ENCODE results near the gene MB. TPM values are rescaled to one million over a fixed set of nuclear protein-coding genes. Genes with fewer than 3 reads are reported as not detected.

Gene MB
- total RNA-seq, 1 experiment from 2014 or later = 0.30 TPM

DNA sequence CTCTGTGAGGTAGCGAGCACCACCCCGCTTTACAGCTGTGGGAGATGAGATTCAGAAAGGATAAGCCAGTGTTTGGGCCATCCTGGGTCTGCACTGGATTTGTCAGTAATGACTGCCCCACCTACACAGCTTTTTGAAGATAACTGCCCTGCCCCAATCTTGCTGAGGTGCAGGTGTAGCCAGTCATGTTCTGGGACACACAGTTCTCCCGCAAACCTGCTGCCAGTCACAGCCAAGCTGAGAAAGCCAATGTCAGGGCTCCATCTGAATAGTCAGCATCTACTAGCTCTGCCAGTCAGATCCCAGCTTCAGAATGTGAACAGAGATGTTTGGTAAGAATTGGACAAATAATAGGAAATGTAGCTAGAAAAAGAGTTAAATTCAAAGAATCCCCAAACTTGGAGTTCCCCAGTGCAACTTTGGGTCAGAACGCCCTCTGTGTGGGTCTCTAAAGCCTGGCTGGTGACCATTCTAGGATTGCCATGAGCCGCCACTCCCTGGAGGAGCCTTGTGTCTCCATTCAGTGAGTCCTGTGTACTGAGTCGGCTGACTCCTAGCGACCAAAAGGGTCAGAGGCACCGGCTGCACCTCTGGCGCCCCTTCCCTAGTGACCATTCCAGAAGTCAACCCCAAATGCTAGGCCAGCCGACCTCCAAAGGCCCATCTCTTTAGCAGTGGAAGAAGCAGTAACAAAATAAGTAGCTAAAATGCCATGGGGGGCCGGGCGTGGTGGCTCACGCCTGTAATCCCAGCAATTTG lies 2.4 kb upstream of the MB start:
- no TSS peak for BruUV-seq (replicated peaks)

DNA sequence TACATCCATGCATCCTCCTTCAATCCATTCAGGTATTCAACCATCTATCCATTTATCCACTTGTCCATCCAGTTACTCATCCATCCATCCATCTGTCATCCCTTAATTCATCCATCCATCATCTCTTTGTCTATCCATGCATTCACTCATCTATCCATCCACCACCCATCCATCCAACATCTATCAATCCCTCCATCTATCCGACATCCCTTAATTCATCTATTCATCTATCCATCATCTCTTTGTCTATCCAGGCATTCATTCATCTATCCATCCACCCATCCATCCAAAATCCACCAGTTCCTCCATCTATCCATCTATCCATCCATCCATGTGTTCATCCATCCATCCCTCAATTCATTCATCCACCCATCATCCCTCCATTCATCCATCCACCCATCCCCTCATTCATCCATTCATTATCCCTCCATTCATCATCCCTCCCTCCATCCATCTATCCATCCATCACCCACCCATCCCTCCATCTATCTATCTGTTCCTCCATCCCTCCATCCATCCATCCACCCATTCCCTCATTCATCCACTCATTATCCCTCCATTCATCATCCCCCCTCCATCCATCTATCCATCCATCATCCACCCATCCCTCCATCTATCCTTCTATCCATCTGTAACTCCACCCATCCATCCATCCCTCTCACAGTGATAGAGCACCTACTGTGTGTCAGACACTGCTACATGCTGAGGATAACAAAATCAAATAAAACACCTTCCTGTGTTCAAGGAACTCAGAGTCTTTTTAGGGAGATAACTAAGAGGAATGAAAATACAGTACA lies 1.5 kb upstream of the MB start:
- POLR2A ChIA-PET (ENCODE audit: low non-redundant PET) = no interaction called here
- CTCF ChIA-PET = no interaction called here
- TF ChIP-seq, protein P1, sequence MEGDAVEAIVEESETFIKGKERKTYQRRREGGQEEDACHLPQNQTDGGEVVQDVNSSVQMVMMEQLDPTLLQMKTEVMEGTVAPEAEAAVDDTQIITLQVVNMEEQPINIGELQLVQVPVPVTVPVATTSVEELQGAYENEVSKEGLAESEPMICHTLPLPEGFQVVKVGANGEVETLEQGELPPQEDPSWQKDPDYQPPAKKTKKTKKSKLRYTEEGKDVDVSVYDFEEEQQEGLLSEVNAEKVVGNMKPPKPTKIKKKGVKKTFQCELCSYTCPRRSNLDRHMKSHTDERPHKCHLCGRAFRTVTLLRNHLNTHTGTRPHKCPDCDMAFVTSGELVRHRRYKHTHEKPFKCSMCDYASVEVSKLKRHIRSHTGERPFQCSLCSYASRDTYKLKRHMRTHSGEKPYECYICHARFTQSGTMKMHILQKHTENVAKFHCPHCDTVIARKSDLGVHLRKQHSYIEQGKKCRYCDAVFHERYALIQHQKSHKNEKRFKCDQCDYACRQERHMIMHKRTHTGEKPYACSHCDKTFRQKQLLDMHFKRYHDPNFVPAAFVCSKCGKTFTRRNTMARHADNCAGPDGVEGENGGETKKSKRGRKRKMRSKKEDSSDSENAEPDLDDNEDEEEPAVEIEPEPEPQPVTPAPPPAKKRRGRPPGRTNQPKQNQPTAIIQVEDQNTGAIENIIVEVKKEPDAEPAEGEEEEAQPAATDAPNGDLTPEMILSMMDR (conservative IDR thresholded peaks at IDR 0.05; ENCODE audit: low read depth, low read length) = no peak
- no peaks in the 10 kb centered on the region for H3K9me3 ChIP-seq (ENCODE audit: low read depth, low read length, poor library complexity, severe bottlenecking)
- no peaks in the 10 kb centered on the region for H3K36me3 ChIP-seq (ENCODE audit: insufficient read depth, low read length, poor library complexity, severe bottlenecking)
- H3K4me3 ChIP-seq (ENCODE audit: low read depth, low read length, poor library complexity, severe bottlenecking) = no peak overlapping the region
- no peak overlapping the region for H3K27ac ChIP-seq (ENCODE audit: low read depth, low read length, poor library complexity, severe bottlenecking)
- intact Hi-C loops (cut with micrococcal nuclease; ENCODE audit: unreplicated experiment) = no loop called here
- no peak for DNase-seq (ENCODE audit: low spot score)
- BruUV-seq (replicated peaks) = no TSS peak
- H3K27me3 ChIP-seq (replicated peaks; ENCODE audit: insufficient read depth, low read depth, low read length, poor library complexity) = no peaks in the 10 kb centered on the region
- peaks cover 22% of the 10 kb centered on the region for H3K4me1 ChIP-seq (ENCODE audit: insufficient read depth, low read length, poor library complexity, severe bottlenecking)

More for the DNA sequence above, 2.4 kb upstream of the MB start:
- ChIA-PET POLR2A (ENCODE audit: low non-redundant PET) (no interaction called here), CTCF (no interaction called here)
- Histone ChIP-seq H3K27ac (ENCODE audit: low read depth, low read length, poor library complexity, severe bottlenecking) (no peak overlapping the region), H3K4me3 (ENCODE audit: low read depth, low read length, poor library complexity, severe bottlenecking) (no peak overlapping the region), H3K27me3 (replicated peaks; ENCODE audit: insufficient read depth, low read depth, low read length, poor library complexity) (no peaks in the 10 kb centered on the region), H3K36me3 (ENCODE audit: insufficient read depth, low read length, poor library complexity, severe bottlenecking) (no peaks in the 10 kb centered on the region), H3K4me1 (ENCODE audit: insufficient read depth, low read length, poor library complexity, severe bottlenecking) (peaks cover 22% of the 10 kb centered on the region), H3K9me3 (ENCODE audit: low read depth, low read length, poor library complexity, severe bottlenecking) (no peaks in the 10 kb centered on the region)
- no peak for DNase-seq (ENCODE audit: low spot score)
- intact Hi-C loops (cut with micrococcal nuclease; ENCODE audit: unreplicated experiment) = no loop called here
- TF ChIP-seq EZH2 (IDR thresholded peaks at IDR 0.05; ENCODE audit: borderline replicate concordance, low read depth, low read length, poor library complexity, severe bottlenecking) = no peak
- TF ChIP-seq, protein P1 (conservative IDR thresholded peaks at IDR 0.05; ENCODE audit: low read depth, low read length) = no peak

DNA sequence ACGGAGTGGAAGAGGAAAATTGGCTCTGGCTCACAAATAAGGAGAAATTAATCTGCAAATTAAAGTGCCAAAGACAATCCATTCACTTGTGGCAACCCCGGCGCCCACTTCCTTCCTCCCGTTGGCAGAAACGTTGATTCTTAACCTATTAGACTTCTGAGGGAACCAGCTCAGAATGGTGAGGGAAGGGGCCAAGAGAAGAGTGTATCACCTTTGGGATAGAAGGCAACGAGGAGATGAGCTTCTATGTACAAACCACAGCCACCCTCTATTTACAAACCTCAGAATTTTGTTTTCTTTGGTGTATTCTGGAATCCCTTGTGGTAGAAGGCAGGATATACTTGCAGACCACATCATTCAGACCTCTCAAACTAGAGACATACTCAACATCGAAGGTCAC lies 1.1 kb downstream of the MB start:
- CTCF ChIA-PET = no interaction called here
- Histone ChIP-seq H3K27me3 (replicated peaks; ENCODE audit: insufficient read depth, low read depth, low read length, poor library complexity) (no peaks in the 10 kb centered on the region), H3K4me1 (ENCODE audit: insufficient read depth, low read length, poor library complexity, severe bottlenecking) (peaks cover 11% of the 10 kb centered on the region), H3K27ac (ENCODE audit: low read depth, low read length, poor library complexity, severe bottlenecking) (no peak overlapping the region), H3K36me3 (ENCODE audit: insufficient read depth, low read length, poor library complexity, severe bottlenecking) (no peaks in the 10 kb centered on the region), H3K4me3 (ENCODE audit: low read depth, low read length, poor library complexity, severe bottlenecking) (no peak overlapping the region), H3K9me3 (ENCODE audit: low read depth, low read length, poor library complexity, severe bottlenecking) (no peaks in the 10 kb centered on the region)
- no TSS peak for BruUV-seq (replicated peaks)
- POLR2A ChIA-PET (ENCODE audit: low non-redundant PET) = no interaction called here
- no peak for DNase-seq (ENCODE audit: low spot score)
- intact Hi-C loops (cut with micrococcal nuclease; ENCODE audit: unreplicated experiment) = no loop called here
- TF ChIP-seq, protein P1 (conservative IDR thresholded peaks at IDR 0.05; ENCODE audit: low read depth, low read length) = no peak
- TF ChIP-seq EZH2 (IDR thresholded peaks at IDR 0.05; ENCODE audit: borderline replicate concordance, low read depth, low read length, poor library complexity, severe bottlenecking) = no peak
